ENCODE data around the gene ABR.

- TF ChIP-seq CTCF (IDR thresholded peaks at IDR 0.05) (no peak), REST (IDR thresholded peaks at IDR 0.05; ENCODE audit: insufficient read depth in 1 of 2, low read depth in 2 of 2, low read length in 1 of 2) (no peak), SIN3A (IDR thresholded peaks at IDR 0.05; ENCODE audit: borderline replicate concordance, insufficient read depth, low read depth, low read length) (no peak), TCF7L2 (IDR thresholded peaks at IDR 0.05; ENCODE audit: low read depth, low read length) (no peak)
Observed at GRCh38 chr17:983921-984320, 195.9 kb downstream of the ABR start.
